Spleen (tissue), 11 donors: ENCODE results near the gene SEC16A. TPM values are rescaled to one million over a fixed set of nuclear protein-coding genes. Genes with fewer than 3 reads are reported as not detected.

ENCODE experiments used
- DNase-seq: peaks from one replicate; pipeline ENCODE4 v3.0.0-alpha.2; 2020
- H3K27ac ChIP-seq, 8 donors: fragments of 200-600 bp; sonication (generic) in 7 of 8; 1 replicate in 4 of 8; 2 replicates in 4 of 8; pipeline versions ENCODE4 v1.5.0 to v1.8.0; 2016 to 2021; ENCODE audit warnings: inconsistent platforms in 4 of 8, mild to moderate bottlenecking in 4 of 8, moderate library complexity in 1 of 8
- H3K27me3 ChIP-seq, 7 donors: fragments of 200-600 bp; sonication (generic) in 6 of 7; replicated peaks in 1 of 7; 1 replicate in 4 of 7; 2 replicates in 3 of 7; pipeline versions ENCODE4 v1.5.0 to v1.8.0; 2016 to 2021; ENCODE audit warnings: inconsistent platforms in 3 of 7, mild to moderate bottlenecking in 1 of 7
- H3K36me3 ChIP-seq, 6 donors: fragments of 200-600 bp; sonication (generic) in 5 of 6; 1 replicate in 4 of 6; 2 replicates in 2 of 6; pipeline versions ENCODE4 v1.5.0 to v1.8.0; 2016 to 2021; ENCODE audit warnings: inconsistent platforms in 2 of 6
- H3K4me1 ChIP-seq, 6 donors: fragments of 200-600 bp; sonication (generic) in 5 of 6; 1 replicate in 3 of 6; 2 replicates in 3 of 6; pipeline versions ENCODE4 v1.5.0 to v1.8.0; 2016 to 2021; ENCODE audit warnings: inconsistent platforms in 3 of 6
- H3K4me3 ChIP-seq, 8 donors: fragments of 200-600 bp; sonication (generic) in 7 of 8; 1 replicate in 4 of 8; 2 replicates in 4 of 8; pipeline versions ENCODE4 v1.5.0 to v1.8.0; 2016 to 2021; ENCODE audit warnings: inconsistent platforms in 4 of 8, mild to moderate bottlenecking in 4 of 8, moderate library complexity in 2 of 8
- H3K9me3 ChIP-seq, 8 donors: fragments of 200-600 bp; sonication (generic) in 7 of 8; 1 replicate in 4 of 8; 2 replicates in 4 of 8; pipeline versions ENCODE4 v1.5.0 to v1.8.0; 2016 to 2021; ENCODE audit warnings: inconsistent platforms in 4 of 8
- POLR2A ChIP-seq, 3 donors: fragments of 450-650 bp; IDR thresholded peaks; one replicate each; pipeline ENCODE4 v1.5.1; 2017; ENCODE audit warnings: antibody characterized with exemption in 3 of 3, mild to moderate bottlenecking in 1 of 3
- POLR2AphosphoS5 ChIP-seq, 3 donors: sonication (generic); formaldehyde crosslinking; IDR thresholded peaks; one replicate each; pipeline ENCODE4 v1.5.1; 2017; ENCODE audit warnings: antibody characterized with exemption in 3 of 3
- WGBS, 5 donors: extraction: QIAGEN DNeasy Blood & Tissue Kit in 3 of 5; methylation state at CpG; one replicate each; pipeline versions ENCODE4 v1.1.5 to v1.1.7; 2013 to 2018; 5-methylcytosine and 5-hydroxymethylcytosine counted together
- intact Hi-C: fragments of 100-400 bp; cut with DNase I; formaldehyde crosslinking; loops from one replicate; pipeline ENCODE4 v1.15.0; 2023; ENCODE audit warnings: low total_unique reads
- polyA plus RNA-seq, 3 donors: library from polyadenylated mRNA; stranded (reverse); fragments of 200-250 nt; gene quantifications; one replicate each; pipeline ENCODE4 v1.2.1, GENCODE V29; 2013
- total RNA-seq, 7 donors: library from RNA; depleted of rRNA in 3 of 7; stranded (reverse); fragments of >200 nt in 3 of 7; fragmentation: NEBNext Ultra II Directional in 4 of 7; extraction: Animal tissue kit (Norgen Biotek cat#: 25700) in 4 of 7; gene quantifications; one replicate each; pipeline versions ENCODE4 v1.1.0 to v1.2.1, GENCODE V29; 2016 to 2021
- TF ChIP-seq, protein P1 (sequence below), 11 experiments: fragments of 200-600 bp in 7 of 11; fragments of 450-650 bp in 4 of 11; sonication (generic) in 4 of 11; IDR thresholded peaks in 8 of 11; conservative IDR thresholded peaks in 3 of 11; 1 replicate in 7 of 11; 2 replicates in 4 of 11; pipeline versions ENCODE4 v1.4.0 to v1.8.0; 2016 to 2021; ENCODE audit warnings: antibody characterized with exemption in 11 of 11, inconsistent platforms in 4 of 11, mild to moderate bottlenecking in 1 of 11
- donor health status: healthy with polysubstance abuse.
- donor health status: DM: no; HTN: no; CAD: no; lungs with moderate emphysema.
- donor health status: DM: no; HTN: no; CAD: no.
- donor health status: Bipolar disorder and iron deficiency.
- donor health status: healthy.
- donor health status: DM: no; HTN: no; CAD: no.
- donor health status: DM: yes; HTN: yes; CAD: no.

The SEC16A gene
- total and polyA plus RNA-seq, 10 donors, result 35.0 to 92.1 (median 75.1) TPM

GRCh38 chr9:136517950-136518349 lies 35.1 kb upstream of the SEC16A start:
- DNase-seq, result no peak
- peaks cover 9 to 65% (median 48%) of the 10 kb centered on the region in 6 donors for H3K4me1 ChIP-seq
- peak overlapping the region in 1 of 8 donors; percentile 26 for H3K27ac ChIP-seq

GRCh38 chr9:136517012-136517743 lies 34.3 kb upstream of the SEC16A start:
- TF ChIP-seq, protein P1, sequence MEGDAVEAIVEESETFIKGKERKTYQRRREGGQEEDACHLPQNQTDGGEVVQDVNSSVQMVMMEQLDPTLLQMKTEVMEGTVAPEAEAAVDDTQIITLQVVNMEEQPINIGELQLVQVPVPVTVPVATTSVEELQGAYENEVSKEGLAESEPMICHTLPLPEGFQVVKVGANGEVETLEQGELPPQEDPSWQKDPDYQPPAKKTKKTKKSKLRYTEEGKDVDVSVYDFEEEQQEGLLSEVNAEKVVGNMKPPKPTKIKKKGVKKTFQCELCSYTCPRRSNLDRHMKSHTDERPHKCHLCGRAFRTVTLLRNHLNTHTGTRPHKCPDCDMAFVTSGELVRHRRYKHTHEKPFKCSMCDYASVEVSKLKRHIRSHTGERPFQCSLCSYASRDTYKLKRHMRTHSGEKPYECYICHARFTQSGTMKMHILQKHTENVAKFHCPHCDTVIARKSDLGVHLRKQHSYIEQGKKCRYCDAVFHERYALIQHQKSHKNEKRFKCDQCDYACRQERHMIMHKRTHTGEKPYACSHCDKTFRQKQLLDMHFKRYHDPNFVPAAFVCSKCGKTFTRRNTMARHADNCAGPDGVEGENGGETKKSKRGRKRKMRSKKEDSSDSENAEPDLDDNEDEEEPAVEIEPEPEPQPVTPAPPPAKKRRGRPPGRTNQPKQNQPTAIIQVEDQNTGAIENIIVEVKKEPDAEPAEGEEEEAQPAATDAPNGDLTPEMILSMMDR (IDR thresholded peaks at IDR 0.05 in 8 of 11, conservative IDR thresholded peaks at IDR 0.05 in 3 of 11), result no peak
- TF ChIP-seq POLR2A (IDR thresholded peaks at IDR 0.05) (no peak), POLR2AphosphoS5 (IDR thresholded peaks at IDR 0.05) (peak in 1 of 3 donors; percentile 62)
- H3K4me1 ChIP-seq, result peaks cover 4 to 65% (median 43%) of the 10 kb centered on the region in 6 donors

More at GRCh38 chr9:136517950-136518349, 35.1 kb upstream of the SEC16A start:
- Histone ChIP-seq H3K27me3 (no peaks in the 10 kb centered on the region), H3K4me3 (no peak overlapping the region), H3K36me3 (peaks cover 0 to 100% (median 87%) of the 10 kb centered on the region in 6 donors), H3K9me3 (no peaks in the 10 kb centered on the region)
- 87 to 94% (median 92%) methylated on average over 4 to 17 of the region's 17 CpGs for WGBS, 5 donors
- TF ChIP-seq, protein P1 (IDR thresholded peaks at IDR 0.05 in 8 of 11, conservative IDR thresholded peaks at IDR 0.05 in 3 of 11), result no peak
- no peak for TF ChIP-seq POLR2A (IDR thresholded peaks at IDR 0.05)
- no peak for TF ChIP-seq POLR2AphosphoS5 (IDR thresholded peaks at IDR 0.05)
- intact Hi-C loops, result no loop called here

DNA sequence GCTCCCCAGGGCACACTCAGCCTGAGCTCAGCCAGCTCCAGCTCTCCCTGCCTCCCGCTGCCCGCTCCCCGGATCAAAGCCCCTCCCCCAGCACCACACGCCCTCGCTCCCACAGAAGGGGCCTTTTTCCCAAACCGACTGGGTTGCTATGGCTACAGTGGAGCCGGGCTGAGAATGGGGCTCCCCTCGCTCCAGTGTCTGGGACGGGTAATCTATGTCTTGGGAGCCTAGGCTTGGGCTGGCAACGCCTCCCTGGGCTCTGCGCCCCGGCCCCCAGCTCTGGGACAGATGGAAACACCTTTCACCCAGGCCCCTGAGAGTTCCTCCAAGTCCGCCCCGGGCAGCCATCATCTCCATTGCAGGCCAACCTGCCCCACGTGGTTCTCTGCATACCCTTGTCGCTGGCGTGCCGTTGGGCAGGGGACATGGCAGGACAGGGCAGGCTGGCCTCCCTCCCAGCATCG lies 33.4 kb upstream of the SEC16A start:
- intact Hi-C loops, result no loop called here
- WGBS, 5 donors, result 86 to 93% (median 92%) methylated on average over 11 to 19 of the region's 19 CpGs
- H3K4me3 ChIP-seq, result no peak overlapping the region
- TF ChIP-seq POLR2AphosphoS5 (IDR thresholded peaks at IDR 0.05), result no peak
- no peak for TF ChIP-seq POLR2A (IDR thresholded peaks at IDR 0.05)
- TF ChIP-seq, protein P1 (IDR thresholded peaks at IDR 0.05 in 8 of 11, conservative IDR thresholded peaks at IDR 0.05 in 3 of 11), result no peak
- H3K9me3 ChIP-seq, result no peaks in the 10 kb centered on the region
- no peak for DNase-seq
- no peaks in the 10 kb centered on the region for H3K27me3 ChIP-seq
- peaks cover 0 to 100% (median 93%) of the 10 kb centered on the region in 6 donors for H3K36me3 ChIP-seq
- peaks cover 4 to 61% (median 37%) of the 10 kb centered on the region in 6 donors for H3K4me1 ChIP-seq
- peak overlapping the region in 3 of 8 donors; percentile 33 to 86 (median 82) for H3K27ac ChIP-seq

More at GRCh38 chr9:136517012-136517743, 34.3 kb upstream of the SEC16A start:
- H3K36me3 ChIP-seq, result peaks cover 0 to 100% (median 87%) of the 10 kb centered on the region in 6 donors
- no peaks in the 10 kb centered on the region for H3K9me3 ChIP-seq
- H3K27ac ChIP-seq, result peak overlapping the region in 3 of 8 donors; percentile 27 to 86 (median 33)
- 86 to 92% (median 92%) methylated on average over 24 to 37 of the region's 37 CpGs for WGBS, 5 donors
- DNase-seq, result no peak
- no peaks in the 10 kb centered on the region for H3K27me3 ChIP-seq
- intact Hi-C loops, result no loop called here
- no peak overlapping the region for H3K4me3 ChIP-seq

- Histone ChIP-seq H3K27ac (peak overlapping the region in 4 of 8 donors; percentile 53 to 92 (median 84)), H3K9me3 (no peaks in the 10 kb centered on the region), H3K27me3 (no peaks in the 10 kb centered on the region), H3K4me3 (no peak overlapping the region), H3K4me1 (peaks cover 4 to 62% (median 41%) of the 10 kb centered on the region in 6 donors), H3K36me3 (peaks cover 0 to 100% (median 96%) of the 10 kb centered on the region in 6 donors)
- 94 to 96% (median 95%) methylated on average over 9 to 28 of the region's 28 CpGs for WGBS, 5 donors
- intact Hi-C loops, result no loop called here
- no peak for DNase-seq
- TF ChIP-seq, protein P1 (IDR thresholded peaks at IDR 0.05 in 8 of 11, conservative IDR thresholded peaks at IDR 0.05 in 3 of 11), result no peak
- TF ChIP-seq POLR2AphosphoS5 (IDR thresholded peaks at IDR 0.05), result peak; percentile 13 to 70 (median 36)
Observed at GRCh38 chr9:136515276-136515675, 32.4 kb upstream of the SEC16A start.
